Stimulated activated CD8-positive, alpha-beta memory T cell treated with anti-CD3 and anti-CD28 coated beads, Interleukin-15, amount 100 ng/mL, for 24 hours (primary cell): ENCODE results near the gene ADK.
"Not testable (repeated sequence)": the region's sequence is repeated elsewhere in the genome, so short reads cannot be mapped to it uniquely, and the experiment has no call there.

Experiments used
- DNase-seq: peaks from one replicate; pipeline ENCODE4 v3.0.0-alpha.2; 2020; ENCODE audit warnings: low read depth

ADK gene

GRCh38 chr10:74150990-74151878, at the start of gene ADK:
Gene ADK (plus strand): TSS chr10:74151221. CDS start chr10:74151279, 58 bp downstream.
- peak; percentile 96 for DNase-seq

GRCh38 chr10:74103560-74104258, 47.3 kb upstream of the ADK start:
- no peak for DNase-seq

GRCh38 chr10:74104480-74104879, 46.5 kb upstream of the ADK start:
- no peak for DNase-seq

- DNase-seq = no peak
These were observed 46.0 kb upstream of the ADK start for GRCh38 chr10:74104996-74105395.

GRCh38 chr10:74107391-74107790, 43.6 kb upstream of the ADK start:
- no peak for DNase-seq

GRCh38 chr10:74109452-74109851, 41.6 kb upstream of the ADK start:
- DNase-seq = no peak

GRCh38 chr10:74110120-74110519, 40.9 kb upstream of the ADK start:
- no peak for DNase-seq

GRCh38 chr10:74111799-74112198, 39.2 kb upstream of the ADK start:
- no peak for DNase-seq

- DNase-seq = no peak
These were observed 37.5 kb upstream of the ADK start for GRCh38 chr10:74113546-74113945.

- DNase-seq = no peak
These were observed 37.0 kb upstream of the ADK start for GRCh38 chr10:74114041-74114448.

GRCh38 chr10:74117738-74118137, 33.3 kb upstream of the ADK start:
- no peak for DNase-seq

GRCh38 chr10:74118804-74119203, 32.2 kb upstream of the ADK start:
- DNase-seq = no peak

- no peak for DNase-seq
These were observed 30.1 kb upstream of the ADK start for GRCh38 chr10:74120911-74121310.

GRCh38 chr10:74121368-74121767, 29.7 kb upstream of the ADK start:
- DNase-seq = no peak

GRCh38 chr10:74122060-74122459, 29.0 kb upstream of the ADK start:
- no peak for DNase-seq

- DNase-seq = no peak
These were observed 27.9 kb upstream of the ADK start for GRCh38 chr10:74123081-74123480.

- no peak for DNase-seq
These were observed 16.8 kb upstream of the ADK start for GRCh38 chr10:74133923-74134820.

GRCh38 chr10:74135452-74135851, 15.6 kb upstream of the ADK start:
- no peak for DNase-seq

GRCh38 chr10:74137992-74138391, 13.0 kb upstream of the ADK start:
- DNase-seq = no peak

GRCh38 chr10:74138596-74138995, 12.4 kb upstream of the ADK start:
- DNase-seq = not testable (repeated sequence)

- no peak for DNase-seq
These were observed 11.0 kb upstream of the ADK start for GRCh38 chr10:74139981-74140380.

GRCh38 chr10:74140553-74140952, 10.5 kb upstream of the ADK start:
- no peak for DNase-seq
